Kidney (tissue), 14 donors: ENCODE results near the gene PSMC4. TPM values are rescaled to one million over a fixed set of nuclear protein-coding genes. Genes with fewer than 3 reads are reported as not detected.

Experiments used
- DNase-seq, 5 donors: peaks; one replicate each; pipeline ENCODE4 v3.0.0-alpha.2; 2013 to 2020
- FAIRE-seq: peaks from 2 replicates; lab custom pipeline; 2012; peaks lifted over from hg19 to GRCh38; lab: Jason Lieb, UNC
- H3K27ac ChIP-seq, 2 donors: one replicate each; pipeline ENCODE4 v1.7.0; 2013; ENCODE audit warnings: low read depth in 2 of 2, low read length in 2 of 2, inconsistent platforms in 1 of 2
- H3K27me3 ChIP-seq: one replicate; pipeline ENCODE4 v1.7.1; 2013; ENCODE audit warnings: low read length, inconsistent platforms; ENCODE audit not compliant: control insufficient read depth, insufficient read depth
- H3K36me3 ChIP-seq, 3 donors: one replicate each; pipeline versions ENCODE4 v1.7.0 to v1.7.1; 2013; ENCODE audit warnings: low read length in 3 of 3, control low read depth in 1 of 3, inconsistent platforms in 1 of 3; ENCODE audit not compliant: insufficient read depth in 3 of 3, control insufficient read depth in 2 of 3
- H3K4me1 ChIP-seq, 3 donors: one replicate each; pipeline versions ENCODE4 v1.7.0 to v1.7.1; 2013; ENCODE audit warnings: low read length in 3 of 3, inconsistent platforms in 1 of 3, low read depth in 1 of 3; ENCODE audit not compliant: control insufficient read depth in 2 of 3, insufficient read depth in 2 of 3
- H3K4me3 ChIP-seq, 3 donors: one replicate each; pipeline versions ENCODE4 v1.7.0 to v1.8.1; 2013; ENCODE audit warnings: low read length in 3 of 3, control low read depth in 1 of 3, inconsistent platforms in 1 of 3
- H3K9ac ChIP-seq, 3 donors: one replicate each; pipeline versions ENCODE4 v1.7.0 to v1.7.1; 2013; ENCODE audit warnings: low read length in 3 of 3, control low read depth in 1 of 3, inconsistent platforms in 1 of 3
- H3K9me3 ChIP-seq, 3 donors: one replicate each; pipeline versions ENCODE4 v1.7.0 to v1.7.1; 2013; ENCODE audit warnings: low read length in 3 of 3, control low read depth in 1 of 3, inconsistent platforms in 1 of 3; ENCODE audit not compliant: control insufficient read depth in 2 of 3, insufficient read depth in 1 of 3
- CTCF ChIP-seq: IDR thresholded peaks from 3 replicates; pipeline ENCODE4 v1.5.1; 2012; ENCODE audit warnings: mild to moderate bottlenecking, moderate library complexity, borderline replicate concordance; ENCODE audit not compliant: insufficient read depth; ENCODE audit errors: extremely low read depth
- intact Hi-C: fragments of 100-400 bp; cut with DNase I; formaldehyde crosslinking; loops from one replicate; pipeline ENCODE4 v1.11.1; 2022
- polyA plus RNA-seq: library from polyadenylated mRNA; stranded (reverse); fragments of 350-450 nt; fragmentation: Illumina TruSeq; extraction: RNeasy Lipid Tissue Mini Kit (QIAGEN cat#74804); gene quantifications from one replicate; pipeline ENCODE4 v1.2.3, GENCODE V29; 2014; ENCODE audit warnings: low read depth, low replicate concordance; ENCODE audit not compliant: insufficient read depth
- total RNA-seq: library from RNA; stranded (reverse); fragmentation: NEBNext Ultra II Directional; extraction: Animal tissue kit (Norgen Biotek cat#: 25700); gene quantifications from one replicate; pipeline ENCODE4 v1.2.1, GENCODE V29; 2021
- donor health status: control.
- donor health status: control.
- donor health status: control.
- donor health status: control.
- donor health status: control.
- donor health status: DM: yes; HTN: yes; CAD: no.
- donor health status: Normal renal cell carcinoma (clear cell type).

The PSMC4 gene
- total and polyA plus RNA-seq, 2 donors from 2014 or later, result 84.7 to 113 TPM

GRCh38 chr19:39936622-39937021, 34.3 kb upstream of the PSMC4 start:
- no peak for TF ChIP-seq CTCF
- Histone ChIP-seq H3K36me3 (no peaks in the 10 kb centered on the region), H3K4me3 (no peak overlapping the region), H3K4me1 (peaks cover 0 to 6% (median 0%) of the 10 kb centered on the region in 3 donors), H3K27me3 (no peaks in the 10 kb centered on the region), H3K9ac (no peak overlapping the region), H3K27ac (no peak overlapping the region), H3K9me3 (no peaks in the 10 kb centered on the region)
- DNase-seq, result no peak
- no peak for FAIRE-seq
- intact Hi-C loops, result no loop called here

GRCh38 chr19:39937094-39937720, 33.8 kb upstream of the PSMC4 start:
- no peak overlapping the region for H3K27ac ChIP-seq
- DNase-seq (no peak), FAIRE-seq (no peak)
- H3K9ac ChIP-seq, result no peak overlapping the region
- no peaks in the 10 kb centered on the region for H3K27me3 ChIP-seq
- intact Hi-C loops, result no loop called here
- no peak overlapping the region for H3K4me3 ChIP-seq
- no peaks in the 10 kb centered on the region for H3K36me3 ChIP-seq
- no peak for TF ChIP-seq CTCF
- no peaks in the 10 kb centered on the region for H3K9me3 ChIP-seq
- peaks cover 0 to 8% (median 2%) of the 10 kb centered on the region in 3 donors for H3K4me1 ChIP-seq

- Histone ChIP-seq H3K36me3 (no peaks in the 10 kb centered on the region), H3K27me3 (no peaks in the 10 kb centered on the region), H3K4me1 (peaks cover 0 to 8% (median 3%) of the 10 kb centered on the region in 3 donors), H3K4me3 (no peak overlapping the region), H3K27ac (no peak overlapping the region), H3K9ac (no peak overlapping the region), H3K9me3 (no peaks in the 10 kb centered on the region)
- DNase-seq, result no peak
- no peak for TF ChIP-seq CTCF
- intact Hi-C loops, result no loop called here
- FAIRE-seq, result no peak
Observed at GRCh38 chr19:39937787-39938186, 33.2 kb upstream of the PSMC4 start.

GRCh38 chr19:39939556-39939955, 31.4 kb upstream of the PSMC4 start:
- Histone ChIP-seq H3K27me3 (no peaks in the 10 kb centered on the region), H3K4me3 (no peak overlapping the region), H3K27ac (no peak overlapping the region), H3K4me1 (peaks cover 0 to 15% (median 3%) of the 10 kb centered on the region in 3 donors), H3K36me3 (no peaks in the 10 kb centered on the region), H3K9ac (no peak overlapping the region), H3K9me3 (no peaks in the 10 kb centered on the region)
- DNase-seq, result no peak
- intact Hi-C loops, result no loop called here
- no peak for FAIRE-seq
- TF ChIP-seq CTCF, result no peak
